GM19397 (cell line): ENCODE results near the gene TENT5A.
A peak's percentile ranks its signal among the peaks of the same experiment; 100 is the strongest.
"Not testable (repeated sequence)": the region's sequence is repeated elsewhere in the genome, so short reads cannot be mapped to it uniquely, and the experiment has no call there.

Experiments used
- ATAC-seq: cut with Tn5 transposase; IDR thresholded peaks from one replicate; pipeline ENCODE4 v1.9.1; 2021; ENCODE audit warnings: mild to moderate bottlenecking, moderate library complexity; ENCODE audit not compliant: unreplicated experiment

TENT5A gene

GRCh38 chr6:81752084-81752920, at the start of gene TENT5A:
Gene TENT5A (minus strand): TSS chr6:81752681. CDS start chr6:81752141, 540 bp downstream.
- peak; percentile 68 for ATAC-seq

GRCh38 chr6:81801489-81801888, 49.0 kb upstream of the TENT5A start:
- no peak for ATAC-seq

- ATAC-seq = no peak
Measured at GRCh38 chr6:81800666-81801065, 48.2 kb upstream of the TENT5A start.

GRCh38 chr6:81799323-81799722, 46.8 kb upstream of the TENT5A start:
- no peak for ATAC-seq

- ATAC-seq = no peak
Measured at GRCh38 chr6:81797591-81797990, 45.1 kb upstream of the TENT5A start.

GRCh38 chr6:81795890-81796289, 43.4 kb upstream of the TENT5A start:
- ATAC-seq = no peak

- no peak for ATAC-seq
Measured at GRCh38 chr6:81793821-81794475, 41.5 kb upstream of the TENT5A start.

- ATAC-seq = no peak
Measured at GRCh38 chr6:81792826-81793225, 40.3 kb upstream of the TENT5A start.

GRCh38 chr6:81791756-81792155, 39.3 kb upstream of the TENT5A start:
- no peak for ATAC-seq

GRCh38 chr6:81790034-81790433, 37.6 kb upstream of the TENT5A start:
- no peak for ATAC-seq

GRCh38 chr6:81789291-81789690, 36.8 kb upstream of the TENT5A start:
- ATAC-seq = no peak

- no peak for ATAC-seq
Measured at GRCh38 chr6:81788748-81789147, 36.3 kb upstream of the TENT5A start.

- no peak for ATAC-seq
Measured at GRCh38 chr6:81787313-81788068, 35.0 kb upstream of the TENT5A start.

GRCh38 chr6:81786150-81786549, 33.7 kb upstream of the TENT5A start:
- no peak for ATAC-seq

GRCh38 chr6:81785377-81785776, 32.9 kb upstream of the TENT5A start:
- ATAC-seq = no peak

GRCh38 chr6:81783893-81784292, 31.4 kb upstream of the TENT5A start:
- no peak for ATAC-seq

GRCh38 chr6:81781624-81782023, 29.1 kb upstream of the TENT5A start:
- no peak for ATAC-seq

- ATAC-seq = no peak
Measured at GRCh38 chr6:81777586-81778268, 25.2 kb upstream of the TENT5A start.

GRCh38 chr6:81776219-81776618, 23.7 kb upstream of the TENT5A start:
- ATAC-seq = not testable (repeated sequence)

GRCh38 chr6:81774542-81774941, 22.1 kb upstream of the TENT5A start:
- ATAC-seq = no peak

- no peak for ATAC-seq
Measured at GRCh38 chr6:81773887-81774286, 21.4 kb upstream of the TENT5A start.
